Muscle of back (tissue), 13 donors: Measurements from ENCODE around the gene ARSD. TPM values are rescaled to one million over a fixed set of nuclear protein-coding genes. Genes with fewer than 3 reads are reported as not detected.
"Not testable (repeated sequence)": the region's sequence is repeated elsewhere in the genome, so short reads cannot be mapped to it uniquely, and the experiment has no call there.

Experiments
- DNase-seq, 3 donors: peaks; one replicate each; pipeline versions ENCODE4 v3.0.0 to v3.0.0-alpha.2; 2013
- long read RNA-seq, 9 donors: transcript quantifications; one replicate each; lab custom pipeline, GENCODE V29; 2026
- polyA plus RNA-seq, 10 donors: library from polyadenylated mRNA; unstranded; fragments of 120-200 nt; gene quantifications; one replicate each; pipeline ENCODE4 v1.2.1, GENCODE V29; 2013; ENCODE audit not compliant: insufficient read length in 10 of 10

Gene ARSD, protein sequence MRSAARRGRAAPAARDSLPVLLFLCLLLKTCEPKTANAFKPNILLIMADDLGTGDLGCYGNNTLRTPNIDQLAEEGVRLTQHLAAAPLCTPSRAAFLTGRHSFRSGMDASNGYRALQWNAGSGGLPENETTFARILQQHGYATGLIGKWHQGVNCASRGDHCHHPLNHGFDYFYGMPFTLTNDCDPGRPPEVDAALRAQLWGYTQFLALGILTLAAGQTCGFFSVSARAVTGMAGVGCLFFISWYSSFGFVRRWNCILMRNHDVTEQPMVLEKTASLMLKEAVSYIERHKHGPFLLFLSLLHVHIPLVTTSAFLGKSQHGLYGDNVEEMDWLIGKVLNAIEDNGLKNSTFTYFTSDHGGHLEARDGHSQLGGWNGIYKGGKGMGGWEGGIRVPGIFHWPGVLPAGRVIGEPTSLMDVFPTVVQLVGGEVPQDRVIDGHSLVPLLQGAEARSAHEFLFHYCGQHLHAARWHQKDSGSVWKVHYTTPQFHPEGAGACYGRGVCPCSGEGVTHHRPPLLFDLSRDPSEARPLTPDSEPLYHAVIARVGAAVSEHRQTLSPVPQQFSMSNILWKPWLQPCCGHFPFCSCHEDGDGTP
- 10 to 100 TPM in 3 of 10 donors, 1 to 10 TPM in 7; 6.7 to 11.0 (median 8.7) TPM for polyA plus RNA-seq
- long read RNA-seq, donor 1, partial matches to known transcripts: 0 of 1 reads
- long read RNA-seq, donor 1, other reads (novel, unspliced or antisense): 0 of 1 reads
- long read RNA-seq, donor 2: 0 reads
- long read RNA-seq, donor 3: 0 reads
- long read RNA-seq, donor 4: 0 reads
- long read RNA-seq, donor 5, full-length matches to known transcripts: 1 of 1 reads
- long read RNA-seq, donor 5, partial matches to known transcripts: 0 of 1 reads
- long read RNA-seq, donor 5, other reads (novel, unspliced or antisense): 0 of 1 reads
- long read RNA-seq, donor 6, full-length matches to known transcripts: 2 of 2 reads
- long read RNA-seq, donor 6, partial matches to known transcripts: 0 of 2 reads
- long read RNA-seq, donor 6, other reads (novel, unspliced or antisense): 0 of 2 reads
- long read RNA-seq, donor 7: 0 reads
- long read RNA-seq, donor 8, full-length matches to known transcripts: 2 of 2 reads
- long read RNA-seq, donor 8, partial matches to known transcripts: 0 of 2 reads
- long read RNA-seq, donor 8, other reads (novel, unspliced or antisense): 0 of 2 reads
- long read RNA-seq, donor 9: 0 reads

DNA sequence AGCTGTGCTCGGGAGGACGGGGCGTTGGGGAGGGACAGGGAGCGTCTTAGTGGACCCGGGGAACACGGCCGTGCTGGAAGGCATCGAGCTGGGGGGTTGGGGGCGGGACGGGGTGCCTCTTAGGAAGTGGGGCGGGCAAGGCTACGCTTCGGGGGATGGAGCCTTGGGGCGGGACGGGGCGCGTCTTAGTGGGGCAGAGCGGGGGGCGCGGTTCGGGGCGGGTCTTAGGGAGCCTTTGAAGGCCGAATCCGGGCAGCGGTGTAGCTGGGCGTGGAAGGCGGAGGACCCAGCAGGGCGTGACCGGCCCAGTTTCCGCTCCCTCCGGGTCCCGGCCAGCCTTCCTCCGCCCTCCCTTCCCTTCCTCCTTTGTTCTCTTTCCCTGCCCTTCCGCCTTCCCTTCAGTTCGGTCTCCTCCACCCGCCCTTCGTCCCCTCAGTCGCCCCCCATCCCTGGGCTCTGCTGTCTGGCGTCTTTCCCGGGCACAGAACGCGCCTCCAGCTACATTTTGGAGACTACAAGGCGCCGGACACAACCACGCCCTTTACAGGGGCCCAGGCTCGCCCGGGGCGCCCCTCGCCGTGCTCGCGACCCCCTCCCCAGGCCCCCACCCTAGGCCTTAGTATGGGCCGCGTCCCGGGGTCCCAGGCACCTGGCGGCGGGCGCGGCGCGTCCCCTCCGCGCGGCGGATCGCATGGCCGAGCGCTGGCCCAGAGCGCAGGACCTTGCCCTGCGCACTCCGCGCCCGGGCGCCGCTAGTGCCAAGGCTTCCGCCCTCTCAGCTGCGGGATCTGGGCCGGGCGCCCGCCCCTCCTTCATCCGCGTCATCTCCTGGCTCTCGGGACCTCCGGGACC, at the start of gene ARSD:
TSS of gene ARSD (minus strand) at position 757 of the 852 bp plus-strand sequence. CDS start at position 693, 64 bp downstream.
- peak; percentile 75 to 93 (median 87) for DNase-seq

DNA sequence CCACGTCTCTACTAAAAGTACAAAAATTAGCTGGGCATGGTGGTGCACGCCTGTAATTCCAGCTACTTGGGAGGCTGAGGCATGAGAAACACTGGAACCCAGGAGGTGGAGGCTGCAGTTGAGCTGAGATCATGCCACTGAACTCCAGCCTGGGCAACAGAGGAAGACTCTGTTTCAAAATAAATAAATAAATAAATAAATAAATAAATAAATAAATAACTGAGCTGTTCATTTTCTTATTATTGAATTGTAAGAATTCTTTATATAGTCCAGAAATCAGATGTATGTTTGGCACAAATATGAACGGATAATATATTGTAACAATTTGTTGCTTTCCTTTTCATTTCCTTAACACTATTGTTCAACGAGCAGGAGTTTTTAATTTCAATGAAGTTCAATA, 49.5 kb upstream of the ARSD start:
- DNase-seq: not testable (repeated sequence)

DNA sequence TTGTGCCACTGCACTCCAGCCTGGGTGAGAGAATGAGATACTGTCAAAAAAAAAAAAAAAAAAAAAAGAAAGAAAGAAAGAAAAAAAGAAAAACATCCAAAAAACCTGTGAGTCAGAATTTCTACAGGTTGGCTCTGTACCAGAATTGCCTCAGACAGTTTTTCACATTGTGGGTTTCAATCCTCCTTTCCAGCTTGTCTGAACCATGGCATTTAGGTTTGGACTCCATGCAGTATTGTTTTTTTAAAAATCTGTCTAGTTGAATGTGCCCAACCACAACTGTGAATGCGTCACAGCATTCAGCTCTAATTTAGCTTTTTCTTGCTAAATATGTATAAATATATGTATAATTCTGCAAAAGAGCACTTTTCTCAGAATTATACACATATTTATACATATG, 45.8 kb upstream of the ARSD start:
- DNase-seq: no peak

DNA sequence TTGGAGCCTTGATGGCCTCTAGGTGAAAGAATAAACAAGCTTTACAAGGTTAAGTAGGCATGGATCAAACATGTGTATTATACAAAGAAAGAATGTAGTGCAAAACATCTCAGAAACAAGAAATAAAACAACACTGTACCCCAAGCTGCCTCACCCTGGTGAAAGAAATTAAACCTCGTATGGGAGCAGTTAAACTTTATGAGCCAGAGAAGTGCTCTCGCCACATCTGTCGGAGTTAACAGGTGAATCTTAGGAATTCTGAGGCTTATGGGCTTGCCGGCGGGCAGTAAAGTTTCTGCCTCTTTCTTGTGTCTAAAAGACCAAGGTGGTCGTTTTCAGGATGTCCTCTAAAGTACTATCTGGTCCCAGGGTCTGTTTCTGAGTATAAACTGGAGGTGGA, 43.3 kb upstream of the ARSD start:
- no peak for DNase-seq

DNA sequence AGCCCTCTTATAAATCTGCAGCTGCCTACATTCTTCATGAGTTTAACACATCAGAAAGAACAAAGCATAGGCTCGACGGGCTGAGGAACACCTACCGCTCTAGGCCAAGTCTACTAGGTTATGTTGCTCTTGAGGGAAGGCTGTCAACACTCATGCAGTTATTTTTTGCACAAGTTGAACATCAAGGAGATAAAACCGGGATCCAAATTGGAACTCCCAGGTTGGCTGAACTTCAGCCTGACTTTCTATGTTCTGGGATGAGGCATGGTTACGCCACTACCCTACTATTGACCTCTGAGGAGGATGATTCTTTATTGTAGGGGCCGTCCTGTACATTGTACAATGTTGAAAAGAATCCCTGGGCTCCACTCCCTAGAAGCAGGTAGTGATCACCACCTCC, 39.9 kb upstream of the ARSD start:
- DNase-seq: peak in 1 of 3 donors; percentile 2

DNA sequence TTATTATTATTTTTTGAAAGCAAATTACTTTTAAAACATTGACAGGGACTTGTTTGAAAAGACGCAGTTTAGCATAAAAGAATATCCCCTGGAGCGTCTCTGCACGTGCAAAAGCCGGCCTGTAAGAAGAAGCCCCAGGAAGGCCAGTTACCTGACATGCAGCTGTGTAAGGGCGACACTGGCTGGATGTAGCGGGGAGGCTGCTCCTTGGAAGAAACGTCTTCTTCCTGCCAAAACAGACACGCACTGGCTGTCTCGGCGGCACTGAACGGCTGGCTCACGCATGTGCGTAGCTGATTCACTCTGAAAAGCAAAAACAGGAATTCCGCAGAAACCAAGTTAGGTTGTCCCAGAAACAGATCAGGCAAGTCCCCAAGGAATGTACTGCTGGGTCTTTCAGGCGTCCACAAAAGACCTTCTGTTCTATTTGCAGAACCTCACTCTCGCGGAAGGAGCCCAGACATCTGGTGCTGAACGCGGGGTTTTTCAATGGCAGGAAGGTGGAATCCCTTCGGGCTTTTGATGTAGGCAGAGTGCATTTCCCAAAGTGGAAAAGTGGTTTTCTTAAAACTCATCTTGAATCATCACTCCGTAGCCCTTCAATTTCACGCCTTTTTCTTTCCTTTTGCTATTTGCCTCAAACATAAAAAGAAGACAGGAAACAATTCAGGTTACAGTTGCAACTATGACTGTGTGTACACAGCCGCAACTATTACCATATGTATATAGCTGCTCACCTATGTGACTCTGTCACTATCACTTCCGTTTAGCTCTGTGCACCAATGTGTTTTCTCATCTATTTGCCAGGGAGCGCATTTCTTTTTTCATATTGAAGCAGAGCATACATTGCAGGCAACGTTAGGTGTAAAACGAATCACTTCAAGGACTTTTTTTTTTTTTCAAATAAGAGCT, 39.1 kb upstream of the ARSD start:
- DNase-seq: peak; percentile 18 to 63 (median 35)

DNA sequence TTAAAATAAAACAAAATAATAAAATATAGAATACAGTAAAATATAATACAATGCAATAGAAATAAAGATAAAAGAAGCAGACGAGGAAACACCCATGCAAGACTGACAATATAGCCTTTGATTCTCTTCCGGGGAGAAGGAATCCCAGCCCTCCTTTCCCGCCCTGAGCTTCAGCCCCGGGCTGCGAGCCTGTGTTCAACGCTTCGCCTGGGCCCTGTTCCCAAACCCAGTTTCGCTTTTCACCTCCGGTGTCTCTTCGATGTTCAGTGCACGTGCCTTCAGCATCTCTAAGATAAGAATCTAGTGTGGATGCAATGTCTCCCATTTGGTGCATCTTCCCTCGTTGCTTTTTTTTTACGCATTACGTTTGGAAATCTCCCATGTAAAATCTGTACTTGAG, 38.4 kb upstream of the ARSD start:
- DNase-seq: peak in 1 of 3 donors; percentile 7

DNA sequence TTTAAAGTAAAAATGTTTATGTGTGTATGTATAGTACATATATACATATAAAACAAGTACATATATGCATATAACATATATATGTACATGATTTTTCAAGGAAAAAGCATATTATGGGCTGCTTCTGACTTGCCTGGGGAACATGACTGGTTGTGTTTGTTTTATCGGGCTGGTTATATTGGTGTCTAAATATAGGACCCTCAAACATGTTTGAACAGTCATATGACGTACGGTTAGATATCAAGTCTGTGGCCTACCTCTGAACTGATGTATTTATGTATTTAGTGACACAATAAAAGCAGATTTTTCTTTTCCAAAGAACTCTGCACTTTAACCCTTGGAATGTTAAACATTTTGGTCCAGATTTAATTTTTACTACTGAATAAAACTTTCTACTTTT, 37.9 kb upstream of the ARSD start:
- DNase-seq: no peak

DNA sequence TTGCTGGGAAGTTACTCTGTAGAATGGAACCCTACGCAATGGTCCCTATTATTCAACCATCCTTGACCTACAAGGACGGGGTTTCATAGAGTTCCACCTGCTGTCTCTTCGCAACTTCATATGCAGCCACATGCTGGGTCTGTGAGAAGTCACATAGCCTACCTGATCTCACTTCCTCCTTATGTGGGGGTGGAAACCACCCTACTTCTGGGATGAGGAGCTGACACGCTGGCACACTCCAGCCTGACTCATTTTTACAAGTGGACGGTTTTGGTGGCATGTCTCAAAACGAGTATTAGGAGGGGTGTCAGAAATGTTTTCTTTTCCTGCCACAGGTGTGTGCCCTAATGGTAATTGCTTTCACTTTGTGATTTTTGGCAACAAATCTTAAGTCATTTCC, 36.8 kb upstream of the ARSD start:
- no peak for DNase-seq

DNA sequence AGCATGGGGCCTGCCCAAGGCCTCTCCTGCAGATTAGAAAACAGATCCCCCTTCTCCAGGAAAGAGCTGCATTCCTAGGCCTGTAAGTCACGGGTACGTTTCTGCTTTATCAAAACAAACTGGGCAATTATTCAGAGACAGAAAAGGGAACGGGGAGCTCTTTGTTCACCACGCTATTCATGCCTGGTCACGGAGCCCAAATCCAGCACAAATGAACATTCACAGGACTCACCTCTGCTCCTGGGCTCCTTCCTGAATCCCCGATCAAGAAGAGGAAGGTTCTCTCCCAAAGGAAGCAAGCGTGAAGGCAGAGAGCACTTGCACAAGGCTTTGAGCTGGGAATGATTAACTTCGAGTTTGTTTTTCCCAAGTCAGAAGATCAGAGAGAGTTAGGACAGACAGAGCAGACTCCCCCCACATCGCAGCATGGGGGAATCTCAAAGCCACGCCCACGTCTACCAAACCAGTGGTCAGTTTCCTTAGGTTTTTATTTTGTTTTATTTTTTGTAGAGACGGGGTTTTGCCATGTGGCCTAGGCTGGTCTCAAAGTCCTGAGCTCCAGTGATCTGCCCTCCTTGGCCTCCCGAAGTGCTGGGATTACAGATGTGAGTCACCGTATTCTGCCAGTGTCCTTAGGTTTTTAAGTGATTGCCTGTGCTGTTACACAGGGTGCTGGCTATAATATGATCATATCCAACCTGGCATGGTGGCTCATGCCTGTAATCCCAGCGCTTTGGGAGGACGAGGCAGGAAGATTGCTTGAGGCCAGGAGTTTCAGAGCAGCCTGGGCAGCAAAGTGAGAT, 35.1 kb upstream of the ARSD start:
- DNase-seq: peak in 1 of 3 donors; percentile 18

DNA sequence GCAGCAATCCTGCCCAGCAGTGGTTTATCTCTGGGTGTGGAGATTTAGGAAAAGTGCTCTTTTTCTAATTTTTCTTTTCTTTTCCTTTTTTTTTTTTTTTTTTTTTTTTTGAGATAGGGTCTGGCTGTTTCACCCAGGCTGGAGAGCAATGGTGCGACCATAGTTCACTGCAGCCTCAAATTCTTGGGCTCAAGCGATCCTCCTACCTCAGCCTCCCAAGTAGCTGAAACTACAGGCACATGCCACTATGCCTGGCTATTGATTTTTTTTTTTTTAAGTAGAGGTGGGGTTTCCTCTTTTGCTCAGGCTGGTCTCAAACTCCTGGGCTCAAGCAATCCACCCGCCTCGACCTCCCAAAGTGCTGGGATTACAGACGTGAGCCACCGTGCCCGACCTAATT, 34.3 kb upstream of the ARSD start:
- not testable (repeated sequence) for DNase-seq

DNA sequence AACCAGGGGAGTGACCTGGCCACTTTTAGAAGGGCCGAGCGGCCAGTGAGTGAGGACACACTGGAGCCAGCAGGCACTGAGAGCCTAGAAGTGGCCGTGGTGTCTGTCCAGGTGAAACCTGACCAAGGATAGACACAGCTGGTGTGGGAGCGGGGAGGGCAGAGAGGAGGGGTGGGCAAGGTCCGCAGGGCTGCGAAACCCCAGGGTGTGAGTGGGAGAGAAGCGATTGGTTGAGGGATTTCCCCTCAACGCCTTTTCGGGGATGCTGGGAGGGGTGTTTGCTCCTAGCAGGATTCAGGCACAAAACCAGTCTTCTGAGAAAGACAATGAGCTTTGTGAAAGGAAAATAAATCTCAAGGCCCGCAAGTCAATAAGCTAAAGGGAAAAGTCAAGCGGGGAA, 33.2 kb upstream of the ARSD start:
- no peak for DNase-seq

DNA sequence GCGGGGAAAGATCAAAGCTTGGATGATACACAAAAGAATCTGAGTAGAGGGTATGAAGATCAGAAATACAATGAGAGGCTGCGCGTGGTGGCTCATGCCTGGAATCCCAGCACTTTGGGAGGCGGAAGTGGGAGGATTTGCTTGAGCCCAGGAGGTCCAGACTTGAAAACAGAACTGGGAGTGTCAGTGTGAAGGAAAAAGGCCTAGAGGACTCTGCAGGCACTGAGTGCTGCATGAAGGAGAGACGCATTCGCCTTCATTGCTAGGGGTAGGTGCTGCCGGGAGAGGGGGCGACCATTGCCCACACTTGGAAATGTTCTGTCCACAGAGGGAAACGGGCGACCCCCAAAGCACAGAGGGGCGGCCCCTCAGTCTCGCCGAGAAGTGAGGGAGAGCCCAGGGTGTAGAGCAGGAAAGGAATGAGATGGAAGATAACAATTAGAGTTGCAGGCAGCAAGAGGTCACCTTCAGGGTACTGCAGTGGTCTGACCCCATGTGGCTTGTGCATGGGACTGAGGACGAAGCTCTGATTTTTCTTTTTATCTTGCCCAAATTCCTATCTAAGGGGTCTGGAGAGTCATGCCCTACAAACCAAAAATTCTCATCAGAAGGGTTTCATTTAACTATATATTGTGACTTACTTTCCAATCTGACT, 31.8 kb upstream of the ARSD start:
- no peak for DNase-seq

DNA sequence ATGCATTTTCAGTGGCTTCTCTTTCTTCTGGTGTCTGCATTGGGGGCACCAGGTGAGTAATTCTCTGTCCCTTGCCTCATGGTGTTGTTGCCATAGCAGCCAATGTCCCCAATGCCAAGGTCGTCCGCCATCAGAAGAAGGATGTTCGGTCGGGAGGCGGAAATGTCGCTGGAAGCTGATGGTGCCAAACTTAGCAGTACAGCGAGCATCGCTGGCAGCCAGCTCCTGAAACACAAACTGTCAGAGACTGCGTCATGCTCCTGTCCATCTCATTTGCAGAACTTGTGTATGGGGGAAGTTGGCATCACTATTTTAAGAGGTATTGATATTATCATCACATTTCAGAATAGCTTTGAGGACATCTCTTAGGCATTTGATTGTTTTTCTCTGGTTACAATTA, 29.1 kb upstream of the ARSD start:
- no peak for DNase-seq

DNA sequence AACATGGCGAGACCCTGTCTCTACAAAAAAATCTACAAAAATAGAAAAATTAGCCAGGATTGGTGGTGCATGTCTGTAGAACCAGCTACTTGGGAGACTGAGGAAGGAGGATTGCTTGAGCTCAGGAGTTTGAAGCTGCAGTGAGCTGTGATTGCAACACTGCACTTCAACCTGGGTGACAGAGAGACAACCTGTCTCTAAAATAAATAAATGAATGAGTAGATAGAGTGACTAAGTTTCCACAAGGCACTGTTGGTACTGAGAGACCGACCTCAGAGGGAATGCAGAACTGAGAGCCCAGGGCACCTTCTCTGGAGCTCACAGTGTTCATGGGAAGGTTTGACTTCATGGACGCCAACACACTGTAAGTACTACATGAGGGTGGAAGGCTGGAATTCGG, 26.7 kb upstream of the ARSD start:
- no peak for DNase-seq

DNA sequence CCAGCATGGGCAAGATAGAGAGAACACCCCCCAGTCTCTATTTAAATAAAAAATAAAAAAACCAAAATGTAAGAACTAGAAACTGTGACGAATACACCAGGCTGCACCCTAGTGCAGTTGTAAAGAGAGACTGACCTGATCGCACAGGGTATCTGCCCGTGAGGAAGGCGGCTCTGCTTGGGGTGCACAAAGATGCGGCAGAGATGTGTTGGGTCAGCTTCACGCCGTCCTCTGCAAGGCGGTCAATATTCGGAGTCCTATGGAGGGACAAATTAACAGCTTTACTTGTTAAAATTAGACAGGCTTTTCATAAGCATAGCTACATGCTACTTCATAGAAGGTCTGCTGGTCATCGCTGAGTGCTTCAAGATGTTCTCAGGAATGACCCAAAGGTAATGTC, 26.1 kb upstream of the ARSD start:
- DNase-seq: no peak

DNA sequence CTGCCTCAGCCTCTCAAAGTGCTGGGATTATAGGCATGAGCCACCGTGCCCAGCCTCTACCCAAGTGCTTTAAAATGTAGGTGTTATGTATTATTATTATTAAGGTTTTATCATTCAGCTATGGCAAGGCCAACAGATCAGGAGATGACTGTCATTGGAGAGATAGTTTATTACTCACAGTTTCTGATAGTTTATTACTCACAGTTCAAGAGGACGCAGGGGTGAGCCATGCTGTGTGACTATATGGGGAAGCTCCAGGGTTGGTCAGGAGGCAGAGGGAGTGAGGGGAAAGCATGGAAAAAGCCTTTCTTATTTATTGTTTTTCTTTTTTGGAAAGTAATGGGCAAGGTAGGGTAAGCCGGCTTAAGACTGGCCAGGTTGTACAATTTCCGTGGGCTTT, 25.4 kb upstream of the ARSD start:
- no peak for DNase-seq

DNA sequence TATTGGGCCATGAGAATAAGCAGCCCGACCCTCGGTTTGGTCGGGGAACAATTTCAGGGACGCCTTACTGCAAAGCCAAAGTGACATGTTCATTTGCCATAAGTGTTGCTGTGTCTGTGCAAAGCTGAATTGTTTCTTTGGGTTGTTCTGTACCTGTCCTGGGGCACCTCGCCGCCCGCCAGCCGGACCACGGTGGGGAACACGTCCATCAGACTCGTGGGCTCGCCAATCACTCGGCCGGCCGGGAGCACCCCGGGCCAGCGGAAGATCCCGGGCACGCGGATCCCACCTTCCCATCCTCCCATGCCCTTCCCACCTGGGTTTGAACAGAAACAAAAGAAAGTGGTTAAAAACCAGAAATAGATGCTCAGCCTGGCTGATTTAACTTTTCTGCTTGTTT, 8.8 kb upstream of the ARSD start:
- not testable (repeated sequence) for DNase-seq
